GM12878 (cell line): ENCODE data around the gene IQCK. TPM values are rescaled to one million over a fixed set of nuclear protein-coding genes. Genes with fewer than 3 reads are reported as not detected.

Experiments used
- ATAC-seq: fragments of 200-7000 bp; cut with Tn5 transposase; 3 replicates; pipeline ENCODE4 v1.9.1; 2020; ENCODE audit warnings: mild to moderate bottlenecking, moderate library complexity
- BruUV-seq: library from RNA; stranded (reverse); fragments of 400-500 nt; replicated peaks from 2 replicates; lab custom pipeline; 2021; lab: Mats Ljungman, UMichigan
- CTCF ChIA-PET: fragments of 300-600 bp; sonication (Branson Sonifier 250); formaldehyde crosslinking; extraction: SDS; loops from one replicate; lab custom pipeline; 2021; ENCODE audit warnings: inconsistent platforms; lab: Yijun Ruan, JAX
- POLR2A ChIA-PET: fragments of 350-600 bp; formaldehyde crosslinking; extraction: SDS; loops from one replicate; lab custom pipeline; 2021; ENCODE audit warnings: inconsistent platforms; lab: Charles Lee
- RAD21 ChIA-PET: fragments of 300-600 bp; sonication (Branson Sonifier 250); formaldehyde crosslinking; loops from one replicate; lab custom pipeline; 2023; ENCODE audit warnings: antibody characterized with exemption; ENCODE audit not compliant: unreplicated experiment; lab: Charles Lee
- SMC1A ChIA-PET: fragments of 300-600 bp; sonication (Branson Sonifier 250); formaldehyde crosslinking; loops from one replicate; lab custom pipeline; 2023; ENCODE audit not compliant: unreplicated experiment, uncharacterized antibody; lab: Charles Lee
- DNase-seq: peaks from one replicate; pipeline ENCODE4 v3.0.0-alpha.2; 2011; ENCODE audit warnings: low read depth, low spot score
- FAIRE-seq: peaks from 3 replicates; lab custom pipeline; 2011; peaks lifted over from hg19 to GRCh38; lab: Jason Lieb, UNC
- H2AFZ ChIP-seq: 2 replicates; pipeline ENCODE4 v1.6.0; 2011; ENCODE audit warnings: low read depth, low read length, control low read depth; ENCODE audit not compliant: control insufficient read depth
- H3K27ac ChIP-seq: 2 replicates; pipeline ENCODE4 v1.5.1; 2011; ENCODE audit warnings: control low read depth; ENCODE audit not compliant: control insufficient read depth, insufficient read depth
- H3K27me3 ChIP-seq, 2 experiments: replicated peaks in 1 of 2; 2 replicates each; pipeline versions ENCODE4 v1.6.0 to v1.6.1; 2011; ENCODE audit warnings: low read length in 1 of 2; ENCODE audit not compliant: control insufficient read depth in 2 of 2, insufficient read depth in 2 of 2
- H3K36me3 ChIP-seq, 2 experiments: 2 replicates each; pipeline ENCODE4 v1.5.1; 2011; ENCODE audit warnings: low read length in 1 of 2; ENCODE audit not compliant: control insufficient read depth in 2 of 2, insufficient read depth in 2 of 2
- H3K4me1 ChIP-seq: 2 replicates; pipeline ENCODE4 v1.6.1; 2011; ENCODE audit warnings: mild to moderate bottlenecking, low read length, moderate library complexity, mixed read lengths; ENCODE audit not compliant: control insufficient read depth, insufficient read depth
- H3K4me2 ChIP-seq: 2 replicates; pipeline ENCODE4 v1.6.0; 2011; ENCODE audit warnings: control low read depth; ENCODE audit not compliant: control insufficient read depth, insufficient read depth
- H3K4me3 ChIP-seq: fragments of 200-600 bp; sonication (generic); 2 replicates; pipeline ENCODE4 v1.5.1; 2016
- H3K79me2 ChIP-seq: 2 replicates; pipeline ENCODE4 v1.6.0; 2011; ENCODE audit warnings: low read length; ENCODE audit not compliant: control insufficient read depth, insufficient read depth
- H3K9ac ChIP-seq: 2 replicates; pipeline ENCODE4 v1.8.0; 2011; ENCODE audit warnings: low read length, control low read depth, mixed read lengths; ENCODE audit not compliant: control insufficient read depth, insufficient read depth
- H3K9me3 ChIP-seq: replicated peaks from 3 replicates; pipeline ENCODE4 v1.5.1; 2011; ENCODE audit warnings: mild to moderate bottlenecking, low read length; ENCODE audit not compliant: control insufficient read depth, insufficient read depth
- H4K20me1 ChIP-seq: 2 replicates; pipeline ENCODE4 v1.6.0; 2011; ENCODE audit not compliant: control insufficient read depth, insufficient read depth
- BRCA1 ChIP-seq: IDR thresholded peaks from 2 replicates; pipeline ENCODE4 v1.6.1; 2011; ENCODE audit warnings: low read depth, low read length, improper control_type of control experiment
- CHD1 ChIP-seq: IDR thresholded peaks from 2 replicates; pipeline ENCODE4 v1.6.1; 2012; ENCODE audit warnings: low read depth, low read length, improper control_type of control experiment
- E2F8 ChIP-seq: fragments of 450-650 bp; IDR thresholded peaks from 2 replicates; pipeline ENCODE4 v1.6.1; 2018; ENCODE audit warnings: mild to moderate bottlenecking, low read depth, moderate library complexity; ENCODE audit not compliant: partially characterized antibody
- EED ChIP-seq: sonication (generic); IDR thresholded peaks from 2 replicates; pipeline ENCODE4 v1.6.1; 2016; ENCODE audit warnings: antibody characterized with exemption, low read depth
- IKZF1 ChIP-seq: fragments of 450-650 bp; conservative IDR thresholded peaks from 2 replicates; pipeline ENCODE4 v1.6.1; 2017; ENCODE audit warnings: antibody characterized with exemption, mild to moderate bottlenecking
- MXI1 ChIP-seq: fragments of 150-350 bp; IDR thresholded peaks from 2 replicates; pipeline ENCODE4 v1.6.1; 2011; ENCODE audit warnings: low read depth, mild to moderate bottlenecking, inconsistent platforms, low read length, improper control_type of control experiment
- POLR2A ChIP-seq: IDR thresholded peaks from 2 replicates; pipeline ENCODE4 v1.6.1; 2011; ENCODE audit warnings: low read depth, mild to moderate bottlenecking, low read length
- RELA ChIP-seq: fragments of 450-650 bp; IDR thresholded peaks from 2 replicates; pipeline ENCODE4 v1.8.0; 2014; ENCODE audit warnings: borderline replicate concordance; ENCODE audit not compliant: partially characterized antibody
- RFX5 ChIP-seq: IDR thresholded peaks from 2 replicates; pipeline ENCODE4 v1.6.1; 2011; ENCODE audit warnings: low read depth, low read length, improper control_type of control experiment
- SIX5 ChIP-seq: IDR thresholded peaks from 2 replicates; pipeline ENCODE4 v1.6.1; 2011; ENCODE audit warnings: mild to moderate bottlenecking, low read depth, low read length, moderate library complexity; ENCODE audit not compliant: severe bottlenecking
- SRF ChIP-seq, 2 experiments: IDR thresholded peaks; 2 replicates each; pipeline ENCODE4 v1.6.1; 2011; ENCODE audit warnings: low read depth in 2 of 2, low read length in 2 of 2, mild to moderate bottlenecking in 1 of 2, moderate library complexity in 1 of 2
- ZNF24 ChIP-seq: fragments of 450-650 bp; IDR thresholded peaks from 2 replicates; pipeline ENCODE4 v1.6.1; 2017; ENCODE audit warnings: antibody characterized with exemption, mild to moderate bottlenecking
- ZSCAN29 ChIP-seq: fragments of 450-650 bp; IDR thresholded peaks from 2 replicates; pipeline ENCODE4 v1.6.1; 2017; ENCODE audit warnings: mild to moderate bottlenecking, moderate library complexity
- WGBS: methylation state at CpG from one replicate; pipeline ENCODE4 v1.1.6; 2016; ENCODE audit warnings: low lambda C conversion rate; ENCODE audit not compliant: insufficient replicate concordance, insufficient coverage; ENCODE audit errors: missing lambda C conversion rate; 5-methylcytosine and 5-hydroxymethylcytosine counted together
- in situ Hi-C: fragments of 300-500 bp; cut with MboI; formaldehyde crosslinking; loops from 9 replicates; pipeline ENCODE4 v1.14.3; 2018; ENCODE audit warnings: mixed read lengths
- intact Hi-C: fragments of 100-400 bp; cut with micrococcal nuclease; formaldehyde crosslinking; loops from one replicate; pipeline ENCODE4 v1.14.2; 2022; ENCODE audit not compliant: unreplicated experiment
- polyA plus RNA-seq, 11 experiments: library from polyadenylated mRNA; depleted of rRNA in 4 of 11; unstranded in 6 of 11; stranded (reverse) in 5 of 11; fragments of >200 nt; fragmentation: Nextera tagmentation in 4 of 11; fragmentation: Illumina TruSeq in 1 of 11; extraction: Ambion mirVana in 4 of 11; extraction: Trizol in 1 of 11; gene quantifications; 1 replicate in 1 of 11; 2 replicates in 10 of 11; pipeline versions ENCODE4 v1.2.1 to v1.2.3, GENCODE V29; 2011 to 2016; ENCODE audit warnings: inconsistent platforms in 2 of 11, missing spikeins in 2 of 11, low read depth in 1 of 11
- total RNA-seq, 4 experiments: library from RNA; depleted of rRNA in 3 of 4; stranded (reverse); fragments of >200 nt in 3 of 4; fragmentation: Illumina TruSeq in 1 of 4; extraction: Trizol in 1 of 4; gene quantifications; 2 replicates each; pipeline versions ENCODE4 v1.2.1 to v1.2.3, GENCODE V29; 2013 to 2021
- TF ChIP-seq, protein P1 (sequence below): fragments of 450-650 bp; formaldehyde crosslinking; IDR thresholded peaks from 2 replicates; pipeline ENCODE4 v1.5.0; 2022; ENCODE audit warnings: mild to moderate bottlenecking, missing genetic modification characterization

The IQCK gene
- total and polyA plus RNA-seq, 10 of the 15 experiments (the other 5 are each of a cell fraction or from before 2014, with no cell fraction given), result 1.0 to 4.2 (median 2.4) TPM

- H3K27me3 ChIP-seq, result no peaks in the 10 kb centered on the region
- peaks cover 18 to 21% of the 10 kb centered on the region in 2 experiments; a peak in 3 of 4 replicates for H3K36me3 ChIP-seq
- no TSS peak for BruUV-seq
- H4K20me1 ChIP-seq, result no peaks in the 10 kb centered on the region; the same call in 1 of the 2 replicates
- FAIRE-seq (no peak), ATAC-seq (no peak), DNase-seq (no peak)
- SMC1A ChIA-PET, result no interaction called here
- intact Hi-C loops (no loop called here), in situ Hi-C loops (no loop called here)
- 93% methylated on average over 18 of the region's 18 CpGs for WGBS
- H3K4me2 ChIP-seq, result no peak overlapping the region
- no peak overlapping the region for H3K27ac ChIP-seq
- no peaks in the 10 kb centered on the region for H3K4me1 ChIP-seq
- H2AFZ ChIP-seq, result no peak overlapping the region
- POLR2A ChIA-PET, result no interaction called here
- TF ChIP-seq, protein P1, sequence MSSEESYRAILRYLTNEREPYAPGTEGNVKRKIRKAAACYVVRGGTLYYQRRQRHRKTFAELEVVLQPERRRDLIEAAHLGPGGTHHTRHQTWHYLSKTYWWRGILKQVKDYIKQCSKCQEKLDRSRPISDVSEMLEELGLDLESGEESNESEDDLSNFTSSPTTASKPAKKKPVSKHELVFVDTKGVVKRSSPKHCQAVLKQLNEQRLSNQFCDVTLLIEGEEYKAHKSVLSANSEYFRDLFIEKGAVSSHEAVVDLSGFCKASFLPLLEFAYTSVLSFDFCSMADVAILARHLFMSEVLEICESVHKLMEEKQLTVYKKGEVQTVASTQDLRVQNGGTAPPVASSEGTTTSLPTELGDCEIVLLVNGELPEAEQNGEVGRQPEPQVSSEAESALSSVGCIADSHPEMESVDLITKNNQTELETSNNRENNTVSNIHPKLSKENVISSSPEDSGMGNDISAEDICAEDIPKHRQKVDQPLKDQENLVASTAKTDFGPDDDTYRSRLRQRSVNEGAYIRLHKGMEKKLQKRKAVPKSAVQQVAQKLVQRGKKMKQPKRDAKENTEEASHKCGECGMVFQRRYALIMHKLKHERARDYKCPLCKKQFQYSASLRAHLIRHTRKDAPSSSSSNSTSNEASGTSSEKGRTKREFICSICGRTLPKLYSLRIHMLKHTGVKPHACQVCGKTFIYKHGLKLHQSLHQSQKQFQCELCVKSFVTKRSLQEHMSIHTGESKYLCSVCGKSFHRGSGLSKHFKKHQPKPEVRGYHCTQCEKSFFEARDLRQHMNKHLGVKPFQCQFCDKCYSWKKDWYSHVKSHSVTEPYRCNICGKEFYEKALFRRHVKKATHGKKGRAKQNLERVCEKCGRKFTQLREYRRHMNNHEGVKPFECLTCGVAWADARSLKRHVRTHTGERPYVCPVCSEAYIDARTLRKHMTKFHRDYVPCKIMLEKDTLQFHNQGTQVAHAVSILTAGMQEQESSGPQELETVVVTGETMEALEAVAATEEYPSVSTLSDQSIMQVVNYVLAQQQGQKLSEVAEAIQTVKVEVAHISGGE (CRISPR knock-in tag), result no peak
- TF ChIP-seq POLR2A, result no peak; the same call in 1 of the 2 replicates
- TF ChIP-seq SRF (IDR thresholded peaks at IDR 0.05; ENCODE audit: low read depth in 2 of 2, low read length in 2 of 2), result no peak
- no peak for TF ChIP-seq ZNF24
- no peak for TF ChIP-seq ZSCAN29
- no peak for TF ChIP-seq RFX5
- no peak for TF ChIP-seq E2F8
- TF ChIP-seq EED, result no peak
- TF ChIP-seq BRCA1, result no peak
- no peak for TF ChIP-seq MXI1
- no peak for TF ChIP-seq CHD1
- no peak for TF ChIP-seq IKZF1
- TF ChIP-seq SIX5, result no peak
- TF ChIP-seq RELA, result no peak
- no peak overlapping the region for H3K9ac ChIP-seq
- RAD21 ChIA-PET, result no interaction called here
- no peaks in the 10 kb centered on the region for H3K79me2 ChIP-seq
- CTCF ChIA-PET, result interaction anchor here (0.7 kb wide), 1 partner anchor 272 kb away, joined by 3 read pairs; no protein-coding TSS in a partner anchor
- no peak overlapping the region for H3K4me3 ChIP-seq
- H3K9me3 ChIP-seq, result no peaks in the 10 kb centered on the region
These were observed 9.5 kb upstream of the IQCK start for GRCh38 chr16:19708296-19709205.
